HG03442 (cell line): Measurements from ENCODE around the gene C2CD4B.

Experiments
- ATAC-seq: cut with Tn5 transposase; IDR thresholded peaks from one replicate; pipeline ENCODE4 v1.9.1; 2021; ENCODE audit warnings: mild to moderate bottlenecking, moderate library complexity; ENCODE audit not compliant: unreplicated experiment

C2CD4B gene

GRCh38 chr15:62150445-62150844, 14.6 kb downstream of the C2CD4B start:
- no peak for ATAC-seq

GRCh38 chr15:62149729-62150128, 15.4 kb downstream of the C2CD4B start:
- ATAC-seq = no peak

GRCh38 chr15:62147551-62147950, 17.5 kb downstream of the C2CD4B start:
- ATAC-seq = no peak

GRCh38 chr15:62147149-62147548, 17.9 kb downstream of the C2CD4B start:
- ATAC-seq = no peak

GRCh38 chr15:62145015-62145735, 19.9 kb downstream of the C2CD4B start:
- no peak for ATAC-seq

GRCh38 chr15:62142736-62143135, 22.3 kb downstream of the C2CD4B start:
- ATAC-seq = no peak

- no peak for ATAC-seq
Observed at GRCh38 chr15:62141643-62142588, 23.2 kb downstream of the C2CD4B start.

- ATAC-seq = no peak
Observed at GRCh38 chr15:62141200-62141599, 23.9 kb downstream of the C2CD4B start.

GRCh38 chr15:62138124-62138523, 27.0 kb downstream of the C2CD4B start:
- no peak for ATAC-seq

- ATAC-seq = no peak
Observed at GRCh38 chr15:62136911-62137865, 27.9 kb downstream of the C2CD4B start.

- ATAC-seq = no peak
Observed at GRCh38 chr15:62135532-62136134, 29.5 kb downstream of the C2CD4B start.

GRCh38 chr15:62133141-62133540, 31.9 kb downstream of the C2CD4B start:
- ATAC-seq = no peak

- ATAC-seq = no peak
Observed at GRCh38 chr15:62128916-62129315, 36.2 kb downstream of the C2CD4B start.

- ATAC-seq = no peak
Observed at GRCh38 chr15:62126364-62126763, 38.7 kb downstream of the C2CD4B start.

GRCh38 chr15:62125773-62126172, 39.3 kb downstream of the C2CD4B start:
- no peak for ATAC-seq

- ATAC-seq = no peak
Observed at GRCh38 chr15:62124973-62125303, 40.1 kb downstream of the C2CD4B start.

- ATAC-seq = no peak
Observed at GRCh38 chr15:62124176-62124972, 40.7 kb downstream of the C2CD4B start.

- ATAC-seq = no peak
Observed at GRCh38 chr15:62122249-62122648, 42.8 kb downstream of the C2CD4B start.

- no peak for ATAC-seq
Observed at GRCh38 chr15:62121273-62122015, 43.6 kb downstream of the C2CD4B start.
